Activated naive CD8-positive, alpha-beta T cell treated with anti-CD3 and anti-CD28 coated beads, Interleukin-2, amount 10 ng/mL, durations not matched to agents 7 days and 5 days (primary cell): ENCODE measurements around the gene DIPK1B. TPM values are rescaled to one million over a fixed set of nuclear protein-coding genes. Genes with fewer than 3 reads are reported as not detected.

Experiments used
- ATAC-seq: fragments of 150-1000 bp; cut with Tn5 transposase; one replicate; pipeline ENCODE4 v1.10.0; 2021; ENCODE audit warnings: low read depth, moderate library complexity
- POLR2A ChIA-PET: fragments of 350-600 bp; sonication (Branson Sonifier 250); formaldehyde crosslinking; loops from one replicate; lab custom pipeline; 2021; ENCODE audit warnings: antibody characterized with exemption; lab: Charles Lee
- DNase-seq: peaks from one replicate; pipeline ENCODE4 v3.0.0; 2021
- H3K27ac Mint-ChIP-seq: one replicate; pipeline ENCODE4 v1.8.0; 2022; ENCODE audit warnings: mild to moderate bottlenecking, mixed read lengths
- H3K27me3 Mint-ChIP-seq: one replicate; pipeline ENCODE4 v1.8.0; 2022; ENCODE audit warnings: mild to moderate bottlenecking, moderate library complexity, mixed read lengths
- H3K36me3 Mint-ChIP-seq: one replicate; pipeline ENCODE4 v1.8.0; 2021; ENCODE audit warnings: mild to moderate bottlenecking, mixed read lengths
- H3K4me1 Mint-ChIP-seq: one replicate; pipeline ENCODE4 v1.8.0; 2021; ENCODE audit warnings: mixed read lengths
- H3K4me3 Mint-ChIP-seq: one replicate; pipeline ENCODE4 v1.8.0; 2022; ENCODE audit warnings: mild to moderate bottlenecking, moderate library complexity, mixed read lengths
- H3K9me3 Mint-ChIP-seq: one replicate; pipeline ENCODE4 v1.8.0; 2021; ENCODE audit warnings: mixed read lengths
- total RNA-seq, 2 experiments: library from RNA; stranded (reverse); gene quantifications; one replicate each; pipeline ENCODE4 v1.2.3, GENCODE V29; 2021

The DIPK1B gene
- total RNA-seq, 2 experiments from 2014 or later, result 0.11 TPM; not detected in 1

DNA sequence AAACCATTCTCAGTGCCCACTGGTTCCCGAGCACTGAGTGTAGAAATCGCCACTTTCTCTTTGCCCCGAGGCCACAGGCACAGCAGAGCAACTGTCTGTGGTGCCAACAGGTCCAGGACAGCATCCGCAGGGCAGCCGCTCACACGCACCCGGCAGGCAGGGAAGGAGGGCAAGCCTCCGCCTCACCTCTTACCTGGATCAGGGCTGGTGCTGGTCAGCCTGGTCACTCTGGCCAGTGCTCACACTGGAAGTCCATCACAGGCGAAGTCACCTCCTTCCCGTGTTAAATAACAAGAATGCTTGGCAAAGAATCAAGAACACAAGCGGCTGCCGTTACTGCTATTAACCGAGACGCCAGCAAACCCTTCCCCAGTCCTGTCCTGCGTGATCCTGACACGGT is 13.7 kb downstream of the DIPK1B start:
- POLR2A ChIA-PET, result interaction anchor here (0.6 to 4.0 kb wide), 6 partner anchors 12 to 54 kb away, joined by 3 to 52 read pairs (median 22); partner anchors contain the start of genes AGPAT2, DIPK1B and LCN10
- Mint-ChIP-seq H3K27ac (peak overlapping the region; percentile 95), H3K4me1 (peaks cover 23% of the 10 kb centered on the region), H3K27me3 (peaks cover 2% of the 10 kb centered on the region), H3K4me3 (peak overlapping the region; percentile 98), H3K36me3 (peaks cover 16% of the 10 kb centered on the region), H3K9me3 (no peaks in the 10 kb centered on the region)
- ATAC-seq, result no peak
- no peak for DNase-seq

DNA sequence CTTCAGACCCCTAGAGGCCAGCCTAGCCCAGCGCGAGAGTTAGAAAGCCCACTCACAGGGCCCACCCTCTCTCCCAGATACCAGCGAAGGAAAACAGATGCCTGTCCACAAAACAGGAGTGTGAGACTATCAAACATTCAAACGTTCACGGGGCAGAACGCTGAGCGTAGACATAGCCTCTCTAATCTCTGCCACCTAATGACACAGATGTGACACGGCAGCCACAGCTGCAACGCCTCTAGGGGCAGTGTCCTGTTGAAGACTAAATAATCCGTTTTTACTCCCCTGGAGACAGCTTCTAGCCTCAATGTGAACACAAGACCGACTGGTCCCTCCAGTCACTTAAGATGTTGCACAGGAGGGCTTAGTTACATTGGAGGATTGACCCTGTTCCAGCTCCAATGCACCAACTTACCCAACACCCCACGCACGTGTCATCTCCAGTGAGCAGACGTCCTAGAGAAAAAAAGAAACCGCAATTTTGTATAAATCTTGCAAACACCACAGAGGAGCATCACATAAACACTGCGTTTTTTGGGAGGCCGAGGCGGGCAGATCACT is 14.3 kb downstream of the DIPK1B start:
- H3K36me3 Mint-ChIP-seq, result peaks cover 16% of the 10 kb centered on the region
- H3K4me3 Mint-ChIP-seq, result peak overlapping the region; percentile 98
- H3K27me3 Mint-ChIP-seq, result peaks cover 2% of the 10 kb centered on the region
- ATAC-seq (peak; percentile 43), DNase-seq (peak; percentile 52)
- no peaks in the 10 kb centered on the region for H3K9me3 Mint-ChIP-seq
- peaks cover 23% of the 10 kb centered on the region for H3K4me1 Mint-ChIP-seq
- peak overlapping the region; percentile 95 for H3K27ac Mint-ChIP-seq
- POLR2A ChIA-PET, result interaction anchor here (0.6 to 4.0 kb wide), 16 partner anchors 11 to 732 kb away, joined by 3 to 52 read pairs (median 6); partner anchors contain the start of genes AGPAT2, DIPK1B, LCN10 and RABL6

DNA sequence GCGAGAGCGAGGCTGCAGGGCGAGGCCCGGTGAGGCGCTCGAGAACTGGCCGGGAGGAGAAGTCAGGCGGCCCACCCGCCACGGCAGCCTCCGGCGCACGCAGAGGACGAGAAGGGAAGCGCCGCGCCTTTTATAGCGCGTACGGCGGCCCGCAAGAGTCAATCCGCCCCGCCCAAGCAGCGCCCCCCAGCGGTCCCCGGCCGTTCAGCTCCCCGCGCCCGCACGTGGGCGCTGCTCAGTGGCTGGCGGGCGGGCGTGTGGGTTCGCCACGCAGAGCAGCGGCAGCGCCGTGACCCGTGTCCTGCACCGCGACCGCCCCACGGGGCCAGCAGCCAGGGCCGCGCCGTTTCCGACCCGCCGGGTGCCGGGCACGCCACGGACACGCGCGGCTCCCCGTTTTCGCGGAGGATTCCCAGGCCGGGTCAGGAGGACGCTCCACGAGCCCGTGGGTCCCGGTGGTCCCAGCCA is 15.7 kb downstream of the DIPK1B start:
- DNase-seq, result peak; percentile 98
- H3K27me3 Mint-ChIP-seq, result peaks cover 2% of the 10 kb centered on the region
- POLR2A ChIA-PET, result interaction anchor here (0.6 to 4.0 kb wide), 26 partner anchors 10 to 619 kb away, joined by 3 to 52 read pairs (median 4); partner anchors contain the start of genes AGPAT2, AJM1, DIPK1B and LCN10
- peaks cover 16% of the 10 kb centered on the region for H3K36me3 Mint-ChIP-seq
- no peak overlapping the region for H3K27ac Mint-ChIP-seq
- no peaks in the 10 kb centered on the region for H3K9me3 Mint-ChIP-seq
- H3K4me3 Mint-ChIP-seq, result peak overlapping the region; percentile 98
- peak; percentile 75 for ATAC-seq
- peaks cover 23% of the 10 kb centered on the region for H3K4me1 Mint-ChIP-seq

DNA sequence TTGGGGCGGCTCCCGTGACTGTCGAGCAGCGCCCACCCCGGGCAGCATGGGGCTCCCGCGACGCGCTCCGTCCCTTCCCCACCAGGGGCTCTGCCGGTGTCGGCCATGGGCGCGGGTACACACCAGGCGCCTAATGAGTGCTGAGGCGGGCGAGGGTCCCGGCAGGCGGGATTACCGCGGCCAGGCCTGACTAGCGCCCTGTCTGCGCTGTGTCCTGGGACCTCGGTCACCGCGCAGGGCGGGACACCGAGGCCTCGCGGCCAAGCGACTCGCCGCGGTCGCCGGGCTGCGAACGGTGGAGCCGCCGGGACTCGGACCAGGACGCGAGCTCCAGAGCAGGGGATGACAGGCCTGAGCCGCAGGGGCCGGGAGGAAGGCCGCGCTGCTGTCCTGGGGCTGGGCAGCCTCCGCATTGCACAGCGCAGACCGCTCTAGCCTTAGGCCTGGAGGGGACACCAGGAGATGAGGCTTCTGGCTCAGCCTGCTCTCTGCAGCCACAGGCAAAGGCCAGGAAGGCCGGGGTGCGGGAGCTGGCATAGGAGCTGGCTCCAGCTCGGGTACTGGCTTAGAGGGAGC is 16.3 kb downstream of the DIPK1B start:
- Mint-ChIP-seq H3K27me3 (peaks cover 2% of the 10 kb centered on the region), H3K4me1 (peaks cover 23% of the 10 kb centered on the region), H3K4me3 (peak overlapping the region; percentile 42), H3K27ac (no peak overlapping the region), H3K9me3 (no peaks in the 10 kb centered on the region), H3K36me3 (peaks cover 15% of the 10 kb centered on the region)
- peak; percentile 12 for ATAC-seq
- peak; percentile 57 for DNase-seq
- POLR2A ChIA-PET, result interaction anchor here (0.6 to 4.0 kb wide), 27 partner anchors 9 to 619 kb away, joined by 3 to 52 read pairs (median 4); partner anchors contain the start of genes AGPAT2, AJM1, DIPK1B and LCN10

DNA sequence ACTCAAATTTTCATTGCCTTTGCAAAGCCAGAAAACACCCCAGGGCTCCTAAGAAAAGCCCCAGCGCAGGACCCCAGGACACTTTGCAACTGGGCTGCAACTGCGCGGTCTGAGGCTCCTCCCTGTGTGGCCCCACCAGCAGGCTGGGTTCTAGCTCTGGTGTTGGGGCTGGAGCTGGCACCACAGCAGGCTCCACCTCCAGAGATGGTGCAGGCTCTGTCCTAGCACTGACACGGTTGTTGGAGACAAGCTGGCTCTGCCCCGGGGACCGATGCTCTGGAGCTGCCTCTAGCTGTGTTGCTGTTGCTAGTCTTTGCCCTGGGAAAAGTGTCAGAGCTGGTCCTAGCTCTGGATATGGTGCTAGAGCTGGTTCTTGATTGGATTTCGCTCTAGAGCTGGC is 16.8 kb downstream of the DIPK1B start:
- ATAC-seq, result no peak
- Mint-ChIP-seq H3K27me3 (peaks cover 2% of the 10 kb centered on the region), H3K27ac (no peak overlapping the region), H3K4me1 (peaks cover 23% of the 10 kb centered on the region), H3K9me3 (no peaks in the 10 kb centered on the region), H3K36me3 (peaks cover 11% of the 10 kb centered on the region), H3K4me3 (peak overlapping the region; percentile 42)
- POLR2A ChIA-PET, result interaction anchor here (0.5 to 3.0 kb wide), 11 partner anchors 11 to 302 kb away, joined by 3 to 52 read pairs (median 4); partner anchors contain the start of genes NOTCH1 and RABL6
- no peak for DNase-seq

DNA sequence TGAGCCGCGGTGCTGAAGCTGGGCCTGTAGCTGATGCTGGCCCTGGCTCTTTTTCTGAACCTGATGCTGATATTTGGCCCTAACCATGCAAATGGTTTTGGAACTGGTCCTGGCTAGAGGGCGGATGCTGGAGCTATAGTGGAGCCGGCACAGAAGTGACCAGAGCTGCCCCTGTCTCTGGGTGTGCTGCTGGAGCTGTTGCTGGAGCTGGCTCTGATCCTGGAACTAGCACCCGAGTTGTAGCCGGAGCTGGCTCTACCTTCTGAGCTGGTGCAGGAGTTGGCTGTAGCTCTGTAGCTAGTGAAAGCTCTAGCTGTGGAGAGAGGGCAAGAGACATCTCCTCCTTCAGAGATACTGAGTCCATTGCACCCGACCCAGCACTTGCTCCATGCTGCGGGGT is 17.6 kb downstream of the DIPK1B start:
- H3K36me3 Mint-ChIP-seq, result peaks cover 9% of the 10 kb centered on the region
- H3K4me3 Mint-ChIP-seq, result peak overlapping the region; percentile 42
- peaks cover 2% of the 10 kb centered on the region for H3K27me3 Mint-ChIP-seq
- DNase-seq (no peak), ATAC-seq (no peak)
- POLR2A ChIA-PET, result interaction anchor here (0.5 to 1.3 kb wide), 4 partner anchors 10 to 191 kb away, joined by 3 to 6 read pairs (median 4); no protein-coding TSS in a partner anchor
- H3K9me3 Mint-ChIP-seq, result no peaks in the 10 kb centered on the region
- no peak overlapping the region for H3K27ac Mint-ChIP-seq
- H3K4me1 Mint-ChIP-seq, result peaks cover 20% of the 10 kb centered on the region

DNA sequence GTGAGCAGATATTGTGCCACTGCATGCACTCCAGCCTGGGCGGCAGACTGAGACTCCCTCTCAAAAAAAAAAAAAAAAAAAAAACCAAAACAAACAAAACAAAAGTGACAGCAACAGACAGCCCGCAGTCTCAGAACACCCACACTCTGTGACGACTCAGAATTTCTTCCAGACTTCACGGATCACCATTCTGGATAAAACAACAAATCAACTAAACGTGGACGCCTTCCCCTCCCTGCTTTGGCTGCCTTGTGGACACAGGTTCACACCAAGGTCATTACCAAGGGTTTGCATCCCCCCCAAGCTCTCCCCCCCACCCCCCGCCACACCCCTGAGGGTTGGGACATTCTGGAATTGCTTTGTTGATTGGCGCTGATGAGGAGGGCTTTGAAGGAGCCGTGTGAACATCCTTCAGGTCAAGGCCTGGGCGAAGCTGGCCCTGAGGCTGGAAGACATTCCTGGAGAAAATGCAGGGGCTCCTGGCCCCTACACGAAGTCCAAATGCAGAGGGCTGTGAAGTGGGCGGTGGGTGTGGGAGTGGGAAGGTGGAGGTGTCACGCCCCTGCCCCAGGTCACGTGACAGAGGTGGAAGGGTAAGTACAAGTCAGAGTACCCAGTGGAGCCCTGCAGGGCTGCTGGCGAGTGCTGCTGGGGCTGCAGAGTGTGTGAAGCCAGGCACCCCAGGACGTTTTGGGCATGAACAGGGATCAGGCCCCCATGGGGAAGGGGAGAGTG is 20.2 kb downstream of the DIPK1B start:
- ATAC-seq (no peak), DNase-seq (no peak)
- Mint-ChIP-seq H3K4me1 (peaks cover 7% of the 10 kb centered on the region), H3K36me3 (no peaks in the 10 kb centered on the region), H3K4me3 (no peak overlapping the region), H3K27me3 (peaks cover 2% of the 10 kb centered on the region), H3K27ac (no peak overlapping the region), H3K9me3 (no peaks in the 10 kb centered on the region)
- POLR2A ChIA-PET, result no interaction called here

DNA sequence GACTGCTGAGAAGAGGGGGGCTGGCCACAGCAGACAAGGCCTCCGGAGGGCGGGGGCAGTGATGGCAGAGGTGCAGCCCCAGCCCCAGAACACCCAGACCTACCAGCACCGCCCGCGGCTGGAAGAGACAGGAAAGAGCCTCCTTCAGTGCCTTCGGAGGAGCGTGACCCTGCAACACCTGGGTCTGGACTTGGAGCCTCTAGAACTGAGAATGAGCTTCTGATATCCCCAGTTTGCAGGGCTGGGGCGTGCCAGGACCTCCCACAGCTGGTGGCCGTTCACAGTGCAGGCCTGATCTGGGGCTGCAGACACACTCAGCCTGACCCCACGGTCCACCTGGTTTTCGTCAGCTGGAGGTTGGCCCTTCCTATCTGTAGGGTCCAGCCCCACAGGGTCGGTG is 21.2 kb downstream of the DIPK1B start:
- peaks cover 2% of the 10 kb centered on the region for H3K27me3 Mint-ChIP-seq
- POLR2A ChIA-PET, result no interaction called here
- no peaks in the 10 kb centered on the region for H3K36me3 Mint-ChIP-seq
- H3K27ac Mint-ChIP-seq, result no peak overlapping the region
- H3K9me3 Mint-ChIP-seq, result no peaks in the 10 kb centered on the region
- DNase-seq, result no peak
- no peak overlapping the region for H3K4me3 Mint-ChIP-seq
- ATAC-seq, result no peak
- peaks cover 7% of the 10 kb centered on the region for H3K4me1 Mint-ChIP-seq

DNA sequence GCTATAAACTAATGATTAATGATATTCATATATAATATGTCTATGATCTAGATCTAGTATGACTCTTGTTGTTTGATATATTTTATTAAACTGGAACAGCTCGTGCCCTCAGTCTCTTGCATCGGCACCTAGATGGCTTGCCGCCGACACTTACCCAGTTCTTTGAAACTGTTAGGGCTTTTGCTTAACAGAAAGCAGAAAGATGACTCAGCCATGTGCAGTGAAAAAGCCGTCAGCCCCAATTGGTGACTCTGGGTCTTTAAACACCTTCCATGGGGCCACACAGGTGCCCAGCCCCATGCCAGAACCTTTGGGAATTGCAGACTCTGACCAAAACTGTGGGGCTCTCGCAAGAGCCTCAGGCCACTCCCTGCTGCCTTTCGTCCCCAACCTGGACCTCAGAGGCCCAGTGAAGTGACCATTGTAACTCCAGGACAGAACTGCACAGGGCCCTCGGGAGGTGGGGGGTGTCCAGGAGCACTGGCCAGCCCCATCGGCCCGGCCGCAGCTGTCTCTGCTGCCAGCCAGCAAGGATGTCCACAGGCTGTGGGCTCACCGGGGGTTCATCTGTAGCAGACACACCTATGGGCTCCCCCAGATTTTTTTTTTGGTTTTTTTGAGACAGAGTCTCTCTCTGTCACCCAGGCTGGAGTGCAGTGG is 22.6 kb downstream of the DIPK1B start:
- no peak overlapping the region for H3K4me3 Mint-ChIP-seq
- H3K36me3 Mint-ChIP-seq, result no peaks in the 10 kb centered on the region
- ATAC-seq, result no peak
- H3K27me3 Mint-ChIP-seq, result no peaks in the 10 kb centered on the region
- no peaks in the 10 kb centered on the region for H3K9me3 Mint-ChIP-seq
- H3K27ac Mint-ChIP-seq, result no peak overlapping the region
- no peak for DNase-seq
- POLR2A ChIA-PET, result no interaction called here
- H3K4me1 Mint-ChIP-seq, result peaks cover under 1% of the 10 kb centered on the region

DNA sequence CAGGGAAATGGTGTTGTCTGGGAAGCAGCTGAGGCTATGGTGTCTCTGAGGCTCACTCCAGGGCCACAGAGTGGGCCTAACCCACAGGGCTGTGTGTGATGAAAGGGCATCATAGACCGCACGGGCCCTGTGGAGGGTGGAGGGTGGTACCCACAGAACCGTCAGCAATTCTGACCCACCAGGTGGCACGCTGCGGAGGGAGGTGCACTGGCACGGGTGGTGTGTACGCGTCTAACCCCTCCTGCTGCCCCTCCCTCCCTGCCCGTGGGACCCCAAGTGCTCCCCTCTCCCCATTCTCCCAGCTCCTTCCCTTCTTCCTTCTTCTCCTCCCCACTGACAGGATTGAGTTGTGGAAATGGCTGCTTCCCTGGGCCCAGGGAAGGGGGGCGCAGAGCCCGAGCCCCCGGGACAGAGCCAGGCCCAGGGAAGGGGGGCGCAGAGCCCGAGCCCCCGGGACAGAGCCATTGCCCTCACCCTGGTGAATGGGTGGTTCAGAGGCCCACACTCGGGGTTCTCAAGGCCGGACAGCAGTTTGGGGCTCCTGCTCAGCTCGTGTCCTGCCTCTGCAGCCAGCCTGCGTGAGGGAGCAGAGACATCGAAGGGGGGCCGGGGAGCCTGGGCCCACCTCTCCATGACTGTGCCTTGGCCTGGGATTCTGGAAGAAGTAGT is 23.6 kb downstream of the DIPK1B start:
- no peak overlapping the region for H3K27ac Mint-ChIP-seq
- H3K4me3 Mint-ChIP-seq, result no peak overlapping the region
- no peaks in the 10 kb centered on the region for H3K27me3 Mint-ChIP-seq
- no peaks in the 10 kb centered on the region for H3K9me3 Mint-ChIP-seq
- H3K36me3 Mint-ChIP-seq, result no peaks in the 10 kb centered on the region
- ATAC-seq (no peak), DNase-seq (no peak)
- no peaks in the 10 kb centered on the region for H3K4me1 Mint-ChIP-seq
- POLR2A ChIA-PET, result no interaction called here

DNA sequence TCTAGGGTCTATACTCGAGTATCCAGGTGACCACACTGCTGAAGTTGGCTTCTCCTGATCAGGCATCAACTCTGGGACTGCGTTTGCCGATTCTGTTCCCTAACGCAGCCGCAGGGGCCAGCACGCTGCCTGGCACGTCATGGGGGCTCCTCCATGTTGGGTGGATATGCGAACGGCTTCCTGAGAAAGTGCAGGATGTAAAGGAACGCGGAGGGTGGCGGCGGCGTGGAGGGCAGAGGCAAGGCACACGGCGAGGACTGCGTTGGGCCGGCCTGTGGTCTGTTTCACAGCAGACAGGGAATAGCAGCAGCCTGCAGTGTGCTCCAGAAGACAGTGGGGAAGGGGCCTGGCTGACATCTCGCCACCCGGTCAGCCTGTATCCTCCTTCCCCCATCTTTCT is 26.6 kb downstream of the DIPK1B start:
- ATAC-seq, result no peak
- Mint-ChIP-seq H3K9me3 (no peaks in the 10 kb centered on the region), H3K4me3 (no peak overlapping the region), H3K27me3 (no peaks in the 10 kb centered on the region), H3K27ac (no peak overlapping the region), H3K4me1 (peaks cover 4% of the 10 kb centered on the region), H3K36me3 (no peaks in the 10 kb centered on the region)
- no peak for DNase-seq
- POLR2A ChIA-PET, result no interaction called here

DNA sequence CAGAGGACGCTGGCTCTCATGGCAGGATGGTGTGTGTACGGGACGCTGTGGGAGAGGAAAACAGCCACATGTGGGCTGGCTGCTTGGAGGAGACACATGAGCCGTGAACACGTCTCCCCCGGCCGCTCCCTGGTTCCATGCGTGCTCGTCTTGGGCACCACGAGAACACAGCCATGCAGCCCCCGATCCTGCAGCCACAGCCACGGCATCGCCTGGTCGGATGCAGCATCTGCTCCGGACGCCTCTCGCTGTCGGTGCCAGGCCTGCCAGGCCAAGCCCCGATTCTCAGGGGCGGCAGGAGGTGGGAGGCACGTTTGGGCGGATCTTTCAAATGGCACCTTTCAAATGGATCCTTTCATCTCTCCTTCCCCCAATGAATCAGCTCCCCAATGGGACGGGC is 27.1 kb downstream of the DIPK1B start:
- no peak overlapping the region for H3K4me3 Mint-ChIP-seq
- POLR2A ChIA-PET, result interaction anchor here (1.0 kb wide), 1 partner anchor 10 kb away, joined by 3 read pairs; no protein-coding TSS in a partner anchor

More for the DNA sequence above, 27.1 kb downstream of the DIPK1B start:
- no peaks in the 10 kb centered on the region for H3K9me3 Mint-ChIP-seq
- no peaks in the 10 kb centered on the region for H3K27me3 Mint-ChIP-seq
- H3K36me3 Mint-ChIP-seq, result no peaks in the 10 kb centered on the region
- DNase-seq (no peak), ATAC-seq (no peak)
- peaks cover 4% of the 10 kb centered on the region for H3K4me1 Mint-ChIP-seq
- H3K27ac Mint-ChIP-seq, result no peak overlapping the region
